Measurements from ENCODE around the gene SIRT7. TPM values are rescaled to one million over a fixed set of nuclear protein-coding genes. Genes with fewer than 3 reads are reported as not detected.

SIRT7 gene
- total and polyA plus RNA-seq, 9 donors: 3.4 to 17.7 (median 15.2) TPM

- WGBS, 3 donors: 90 to 93% (median 91%) methylated on average over 32 of the region's 32 CpGs
- H3K36me3 ChIP-seq: no peaks in the 10 kb centered on the region
- H3K27ac ChIP-seq: no peak overlapping the region
- no peak overlapping the region for H3K4me3 ChIP-seq
- peaks cover 5% of the 10 kb centered on the region for H3K4me1 ChIP-seq (ENCODE audit: insufficient read depth)
- DNase-seq: no peak
- no peaks in the 10 kb centered on the region for H3K27me3 ChIP-seq
- intact Hi-C loops (cut with DNase I): no loop called here
- H3K9me3 ChIP-seq: no peaks in the 10 kb centered on the region
- TF ChIP-seq EP300 (IDR thresholded peaks at IDR 0.05) (no peak), POLR2A (IDR thresholded peaks at IDR 0.05) (no peak)
- TF ChIP-seq, protein P1, sequence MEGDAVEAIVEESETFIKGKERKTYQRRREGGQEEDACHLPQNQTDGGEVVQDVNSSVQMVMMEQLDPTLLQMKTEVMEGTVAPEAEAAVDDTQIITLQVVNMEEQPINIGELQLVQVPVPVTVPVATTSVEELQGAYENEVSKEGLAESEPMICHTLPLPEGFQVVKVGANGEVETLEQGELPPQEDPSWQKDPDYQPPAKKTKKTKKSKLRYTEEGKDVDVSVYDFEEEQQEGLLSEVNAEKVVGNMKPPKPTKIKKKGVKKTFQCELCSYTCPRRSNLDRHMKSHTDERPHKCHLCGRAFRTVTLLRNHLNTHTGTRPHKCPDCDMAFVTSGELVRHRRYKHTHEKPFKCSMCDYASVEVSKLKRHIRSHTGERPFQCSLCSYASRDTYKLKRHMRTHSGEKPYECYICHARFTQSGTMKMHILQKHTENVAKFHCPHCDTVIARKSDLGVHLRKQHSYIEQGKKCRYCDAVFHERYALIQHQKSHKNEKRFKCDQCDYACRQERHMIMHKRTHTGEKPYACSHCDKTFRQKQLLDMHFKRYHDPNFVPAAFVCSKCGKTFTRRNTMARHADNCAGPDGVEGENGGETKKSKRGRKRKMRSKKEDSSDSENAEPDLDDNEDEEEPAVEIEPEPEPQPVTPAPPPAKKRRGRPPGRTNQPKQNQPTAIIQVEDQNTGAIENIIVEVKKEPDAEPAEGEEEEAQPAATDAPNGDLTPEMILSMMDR (IDR thresholded peaks at IDR 0.05): no peak
These were observed 5.3 kb downstream of the SIRT7 start for GRCh38 chr17:81912441-81913309.

DNA sequence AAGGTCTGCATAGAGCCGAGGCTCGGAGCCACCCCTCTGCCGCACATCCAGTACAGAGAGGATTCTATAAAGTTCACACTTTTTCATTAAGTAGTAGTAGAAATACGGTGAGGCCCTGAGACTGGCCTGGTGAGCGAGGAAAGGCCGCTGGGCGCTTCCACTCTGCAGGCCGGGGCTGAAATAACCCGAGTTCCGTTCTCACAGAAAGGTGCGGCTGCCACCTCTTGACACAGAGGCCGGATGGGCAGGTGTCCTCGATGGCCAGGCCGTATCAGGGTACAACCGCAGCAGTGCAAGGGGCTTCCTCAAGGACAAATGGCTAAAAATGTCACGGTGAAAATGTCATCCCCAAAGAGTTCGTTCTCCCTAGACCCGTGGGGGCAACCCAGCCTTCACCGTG is 6.0 kb downstream of the SIRT7 start:
- Histone ChIP-seq H3K9me3 (no peaks in the 10 kb centered on the region), H3K4me1 (ENCODE audit: insufficient read depth) (peaks cover 2% of the 10 kb centered on the region), H3K36me3 (no peaks in the 10 kb centered on the region), H3K4me3 (no peak overlapping the region), H3K27ac (peak overlapping the region in 1 of 2 donors; percentile 67), H3K27me3 (no peaks in the 10 kb centered on the region)
- no peak for DNase-seq
- 74 to 85% (median 79%) methylated on average over 19 of the region's 19 CpGs for WGBS, 3 donors
- intact Hi-C loops (cut with DNase I): no loop called here
- TF ChIP-seq EP300 (IDR thresholded peaks at IDR 0.05): no peak
- TF ChIP-seq POLR2A (IDR thresholded peaks at IDR 0.05): no peak
- TF ChIP-seq, protein P1 (IDR thresholded peaks at IDR 0.05): no peak

- H3K27me3 ChIP-seq: no peaks in the 10 kb centered on the region
- no peaks in the 10 kb centered on the region for H3K36me3 ChIP-seq
- no peaks in the 10 kb centered on the region for H3K9me3 ChIP-seq
- peak within 1 kb of the TSS in 1 of 2 donors; percentile 67 for H3K27ac ChIP-seq
- no peak for TF ChIP-seq EP300 (IDR thresholded peaks at IDR 0.05)
- no peak for TF ChIP-seq POLR2A (IDR thresholded peaks at IDR 0.05)
- TF ChIP-seq, protein P1 (IDR thresholded peaks at IDR 0.05): no peak
- WGBS, 3 donors: 1 to 3% (median 1%) methylated on average over 38 to 84 of the region's 84 CpGs
- peak; percentile 90 to 96 (median 93) for DNase-seq
- intact Hi-C loops (cut with DNase I): no loop called here
- peaks cover 1% of the 10 kb centered on the region for H3K4me1 ChIP-seq (ENCODE audit: insufficient read depth)
- H3K4me3 ChIP-seq: peak within 1 kb of the TSS; percentile 66
These were observed 6.6 kb downstream of the SIRT7 start, which contains the start of gene PCYT2 for GRCh38 chr17:81911277-81911961. TSS of gene PCYT2 (minus strand) at chr17:81911399. CDS start at chr17:81911355, 44 bp downstream.

DNA sequence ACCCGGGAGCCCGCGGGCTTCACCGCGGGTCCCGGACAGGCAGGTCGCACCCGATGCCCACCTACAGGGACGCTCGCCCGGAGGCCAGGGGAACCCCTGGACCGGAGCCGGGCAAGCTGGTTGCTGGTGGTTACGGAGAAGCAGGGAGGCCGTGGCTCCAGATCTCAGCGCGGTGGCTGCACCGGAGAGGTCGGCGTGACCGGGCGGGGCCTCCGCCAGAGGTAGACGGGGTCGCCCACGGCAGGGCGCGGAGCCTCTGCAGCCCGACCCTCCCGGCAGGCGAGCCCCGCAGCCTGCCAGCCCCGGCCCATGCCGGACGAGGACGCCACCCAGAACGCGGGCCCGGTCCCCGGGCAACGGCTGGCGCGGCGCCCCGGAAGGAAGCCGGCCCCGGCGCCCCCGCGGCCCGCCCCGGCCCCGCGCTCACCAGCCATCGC is 7.1 kb downstream of the SIRT7 start:
- 0% methylated on average over 23 to 55 of the region's 55 CpGs for WGBS, 3 donors
- intact Hi-C loops (cut with DNase I): no loop called here
- Histone ChIP-seq H3K27me3 (no peaks in the 10 kb centered on the region), H3K27ac (no peak overlapping the region), H3K4me3 (peak overlapping the region; percentile 66), H3K9me3 (no peaks in the 10 kb centered on the region), H3K4me1 (ENCODE audit: insufficient read depth) (peaks cover 1% of the 10 kb centered on the region), H3K36me3 (no peaks in the 10 kb centered on the region)
- TF ChIP-seq, protein P1 (IDR thresholded peaks at IDR 0.05): no peak
- TF ChIP-seq EP300 (IDR thresholded peaks at IDR 0.05): no peak
- no peak for DNase-seq

Data from ovary (tissue), 9 donors.